IPS DF 19.7 (cell line): ENCODE results near the gene CPOX.

ENCODE experiments used
- DNase-seq: peaks from one replicate; pipeline ENCODE4 v3.0.0-alpha.2; 2013; ENCODE audit warnings: low read depth, low spot score

CPOX gene

GRCh38 chr3:98596087-98596486 lies 2.7 kb upstream of the CPOX start:
- DNase-seq = no peak

- DNase-seq = no peak
Observed at GRCh38 chr3:98594628-98595324, 1.4 kb upstream of the CPOX start.

GRCh38 chr3:98592345-98592935 lies 971 bp downstream of the CPOX start:
- DNase-seq = no peak

GRCh38 chr3:98589331-98590036 lies 3.9 kb downstream of the CPOX start:
- no peak for DNase-seq

- DNase-seq = no peak
Observed at GRCh38 chr3:98588065-98588464, 5.3 kb downstream of the CPOX start.

- no peak for DNase-seq
Observed at GRCh38 chr3:98587654-98588053, 5.8 kb downstream of the CPOX start.

GRCh38 chr3:98584547-98584946 lies 8.9 kb downstream of the CPOX start:
- DNase-seq = no peak

GRCh38 chr3:98583766-98584165 lies 9.6 kb downstream of the CPOX start:
- DNase-seq = no peak

- DNase-seq = no peak
Observed at GRCh38 chr3:98582042-98582441, 11.4 kb downstream of the CPOX start.

- DNase-seq = no peak
Observed at GRCh38 chr3:98581474-98581873, 11.9 kb downstream of the CPOX start.

GRCh38 chr3:98580401-98581386 lies 12.7 kb downstream of the CPOX start:
- DNase-seq = no peak

- no peak for DNase-seq
Observed at GRCh38 chr3:98577178-98577895, 16.1 kb downstream of the CPOX start.

- DNase-seq = no peak
Observed at GRCh38 chr3:98574132-98574531, 19.3 kb downstream of the CPOX start.

- DNase-seq = no peak
Observed at GRCh38 chr3:98573181-98573728, 20.2 kb downstream of the CPOX start.

- no peak for DNase-seq
Observed at GRCh38 chr3:98568402-98568801, 25.0 kb downstream of the CPOX start.

GRCh38 chr3:98567666-98568270 lies 25.6 kb downstream of the CPOX start:
- DNase-seq = no peak

GRCh38 chr3:98565843-98566242 lies 27.6 kb downstream of the CPOX start:
- no peak for DNase-seq

GRCh38 chr3:98565237-98565643 lies 28.2 kb downstream of the CPOX start:
- DNase-seq = no peak

- no peak for DNase-seq
Observed at GRCh38 chr3:98564282-98565005, 29.0 kb downstream of the CPOX start.
